NCI-H774 (cell line): ENCODE data around the gene GHRH.

Source experiments
- DNase-seq: peaks from one replicate; lab custom pipeline; 2025; lab: John Stamatoyannopoulos, UW

Gene GHRH

DNA sequence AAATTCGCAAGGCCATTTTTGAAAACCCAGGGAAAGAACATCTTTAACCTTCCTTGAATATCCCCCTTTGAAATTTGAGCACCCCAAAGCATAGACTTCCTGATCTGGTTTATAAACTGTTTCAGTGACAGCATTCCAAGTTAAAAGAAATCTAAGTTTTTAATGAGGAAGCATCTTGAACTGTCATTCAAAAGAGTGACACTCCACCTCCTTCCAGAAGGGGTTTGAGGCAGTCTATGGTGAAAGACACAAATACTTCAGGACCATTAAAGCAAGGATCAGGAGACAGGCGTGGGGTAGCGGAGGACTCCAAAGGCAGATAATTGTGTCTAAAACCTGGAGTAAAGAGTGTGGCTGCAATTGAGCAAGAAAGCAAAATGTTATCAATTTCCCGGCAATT is 691 bp downstream of the GHRH start:
- no peak for DNase-seq

GRCh38 chr20:37259865-37260264 is 1.7 kb downstream of the GHRH start:
- no peak for DNase-seq

GRCh38 chr20:37259031-37259430 is 2.6 kb downstream of the GHRH start:
- DNase-seq, result no peak

GRCh38 chr20:37257988-37258387 is 3.6 kb downstream of the GHRH start:
- DNase-seq, result no peak

DNA sequence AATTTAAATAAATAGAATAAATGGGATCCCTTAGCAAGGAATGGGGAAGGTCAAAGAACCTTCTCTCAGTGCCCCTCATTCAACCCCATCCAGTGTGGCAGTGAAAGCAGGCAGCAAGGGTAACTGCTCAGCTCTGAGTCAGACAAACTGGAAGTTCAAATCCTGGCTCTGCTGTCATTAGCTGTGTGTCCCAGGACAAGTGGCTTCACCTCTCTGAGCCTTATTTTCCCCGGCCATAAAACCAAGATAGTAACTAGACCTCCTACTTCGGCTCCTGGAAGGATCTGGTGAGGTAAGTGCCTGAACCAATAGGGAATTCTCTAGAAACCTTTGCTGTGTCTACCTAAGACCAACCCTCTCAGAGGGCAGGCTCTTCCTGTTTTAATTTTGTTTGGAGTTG is 4.1 kb downstream of the GHRH start:
- no peak for DNase-seq

DNA sequence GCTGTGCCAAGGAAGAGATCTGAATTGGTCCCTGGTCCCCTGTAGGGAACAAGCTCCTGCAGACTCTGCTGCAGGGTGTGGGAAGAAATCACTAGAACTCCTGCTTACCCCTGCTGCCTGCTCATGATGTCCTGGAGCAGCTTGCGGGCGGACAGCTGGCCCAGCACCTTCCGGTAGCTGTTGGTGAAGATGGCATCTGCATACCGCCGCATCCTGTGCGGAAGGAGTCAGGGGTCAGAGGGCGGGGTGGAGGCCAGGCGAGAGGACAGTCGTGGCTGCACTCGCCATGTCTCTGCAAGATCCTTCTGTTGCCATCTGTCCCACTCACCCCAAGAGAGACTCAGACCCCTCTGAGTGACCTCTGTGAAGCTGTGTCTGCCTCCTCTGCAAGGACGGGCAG is 5.3 kb downstream of the GHRH start:
- DNase-seq, result no peak

GRCh38 chr20:37254114-37254878 is 7.3 kb downstream of the GHRH start:
- no peak for DNase-seq

DNA sequence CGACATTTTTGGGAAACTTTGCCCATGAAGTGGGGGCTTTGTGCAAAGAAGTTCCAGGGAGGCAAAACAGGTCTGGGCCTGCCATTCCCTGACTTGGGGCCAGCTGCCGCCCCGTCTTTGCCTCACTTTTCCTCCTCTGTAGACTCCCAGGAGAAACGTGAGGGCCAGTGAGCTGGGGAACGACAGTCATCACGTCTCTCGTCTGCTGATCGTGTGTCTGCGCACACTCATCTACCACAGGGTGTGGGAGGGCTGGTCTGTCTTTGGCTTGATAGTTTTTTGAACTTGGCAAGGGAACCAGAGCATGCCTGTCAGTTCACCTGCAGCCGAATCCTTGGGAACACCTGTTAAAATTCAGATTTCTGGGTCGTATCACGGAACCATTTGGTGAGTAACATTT is 8.5 kb downstream of the GHRH start:
- DNase-seq, result no peak

DNA sequence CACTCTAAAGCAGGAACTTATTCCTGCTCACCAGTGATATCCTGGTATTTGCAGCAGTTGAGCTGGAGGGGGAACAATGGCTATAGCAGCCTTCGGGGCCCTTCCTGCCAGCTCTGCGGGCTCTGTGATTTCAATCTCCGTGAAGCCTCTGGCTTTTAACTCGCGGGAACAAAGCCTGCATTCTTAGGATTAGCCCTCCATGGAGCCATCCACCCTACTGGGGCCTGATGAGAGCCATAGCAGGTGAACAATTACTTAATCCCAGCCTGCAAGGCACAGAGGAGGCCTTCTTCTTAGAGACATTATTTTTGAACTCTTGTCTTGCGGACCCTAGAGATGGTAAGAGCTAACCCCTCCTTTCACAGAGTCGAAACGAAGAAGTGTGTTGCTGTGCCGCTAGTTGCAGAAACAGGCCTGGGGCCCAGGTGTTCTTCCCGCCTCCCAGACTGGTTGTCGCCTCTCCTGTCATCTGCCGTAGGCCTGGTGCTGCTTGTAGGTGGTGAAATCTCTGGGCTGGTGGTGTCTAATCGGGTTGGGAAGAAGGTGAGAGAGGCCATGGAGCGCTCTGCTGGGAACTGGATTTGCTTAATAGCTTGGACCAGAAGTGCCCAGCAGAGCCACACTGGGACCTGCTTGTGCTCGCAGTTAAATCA is 9.7 kb downstream of the GHRH start:
- no peak for DNase-seq

DNA sequence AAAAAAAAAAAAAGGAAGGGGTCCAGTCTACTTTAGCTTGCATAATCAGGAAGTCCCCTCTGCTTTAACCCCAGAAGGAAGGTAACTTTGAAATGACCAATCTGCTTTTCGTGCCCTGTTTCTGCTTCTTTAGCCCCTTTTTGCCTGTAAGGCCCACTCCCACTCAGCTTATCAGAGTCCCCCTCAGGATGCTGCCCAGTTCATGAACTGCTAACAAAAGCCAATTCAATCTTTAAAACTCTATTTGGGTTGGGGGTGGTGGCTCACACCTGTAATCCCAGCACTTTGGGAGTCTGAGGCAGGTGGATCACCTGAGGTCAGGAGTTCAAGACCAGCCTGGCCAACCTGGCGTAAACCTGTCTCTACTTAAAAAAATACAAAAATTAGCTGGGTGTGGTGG is 12.3 kb downstream of the GHRH start:
- no peak for DNase-seq

GRCh38 chr20:37247547-37247946 is 14.1 kb downstream of the GHRH start:
- DNase-seq, result no peak

DNA sequence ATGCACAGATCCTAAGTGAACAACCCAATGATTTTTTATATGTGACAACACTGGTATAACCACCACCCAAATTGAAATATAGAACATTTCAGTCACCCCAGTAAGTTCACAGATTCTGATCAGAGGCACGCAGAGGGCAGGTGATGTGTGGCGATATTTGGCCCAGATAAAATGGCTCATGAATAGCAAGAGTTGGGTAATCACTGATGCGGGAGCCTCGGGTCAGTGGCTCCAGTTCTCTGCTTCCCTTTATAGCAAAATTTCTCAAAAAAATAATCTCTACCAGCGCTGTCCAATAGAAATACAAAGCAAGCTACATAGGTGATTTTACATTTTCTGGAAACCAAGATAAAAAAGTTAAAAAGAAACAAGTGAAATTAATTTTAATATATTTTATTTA is 14.9 kb downstream of the GHRH start:
- no peak for DNase-seq

DNA sequence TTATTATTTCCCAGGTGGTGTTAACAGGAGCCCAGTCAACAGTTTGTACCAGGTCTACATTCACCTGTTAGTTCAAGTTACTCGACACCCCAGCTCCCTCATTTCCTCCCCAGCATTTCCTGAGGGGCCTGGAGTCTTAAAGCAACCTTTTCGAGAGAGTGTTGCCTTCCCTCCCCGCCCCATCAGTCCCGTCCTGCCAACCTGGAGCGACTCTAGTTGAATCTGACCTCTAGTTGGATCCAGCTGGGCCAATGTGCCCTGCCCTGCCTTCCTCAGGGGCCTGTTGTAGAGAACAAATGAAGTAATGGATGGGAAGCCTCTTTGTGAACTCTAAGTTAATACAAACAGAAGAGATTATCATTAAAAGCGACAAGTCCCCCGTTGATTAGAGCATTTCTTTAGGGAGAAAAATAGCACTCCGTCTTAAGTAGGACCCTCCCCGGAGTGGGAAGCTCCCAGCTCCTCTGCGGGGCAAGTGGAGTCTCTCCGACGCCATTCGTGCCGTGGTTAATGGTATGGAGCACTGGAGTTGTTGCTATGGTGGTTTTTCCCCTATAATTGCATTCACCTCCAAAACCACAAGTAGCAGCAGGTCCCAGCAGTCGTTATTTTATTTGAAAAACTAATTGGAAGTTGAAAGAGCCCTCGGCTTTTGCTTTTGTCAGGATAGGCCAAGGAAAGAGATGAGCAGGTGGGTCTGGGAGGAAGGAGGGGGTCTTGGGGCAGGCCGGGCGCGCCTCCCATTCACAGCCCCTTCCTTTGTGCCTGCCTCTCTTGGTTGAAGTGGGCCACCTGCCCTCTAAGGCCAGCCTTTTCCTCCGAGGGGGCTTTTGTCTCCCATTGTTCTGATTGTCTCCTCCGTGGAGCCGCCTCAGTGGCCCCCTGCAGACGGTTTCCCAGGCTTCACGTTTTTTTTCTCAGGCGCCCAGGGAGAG is 16.1 kb downstream of the GHRH start:
- DNase-seq, result no peak

DNA sequence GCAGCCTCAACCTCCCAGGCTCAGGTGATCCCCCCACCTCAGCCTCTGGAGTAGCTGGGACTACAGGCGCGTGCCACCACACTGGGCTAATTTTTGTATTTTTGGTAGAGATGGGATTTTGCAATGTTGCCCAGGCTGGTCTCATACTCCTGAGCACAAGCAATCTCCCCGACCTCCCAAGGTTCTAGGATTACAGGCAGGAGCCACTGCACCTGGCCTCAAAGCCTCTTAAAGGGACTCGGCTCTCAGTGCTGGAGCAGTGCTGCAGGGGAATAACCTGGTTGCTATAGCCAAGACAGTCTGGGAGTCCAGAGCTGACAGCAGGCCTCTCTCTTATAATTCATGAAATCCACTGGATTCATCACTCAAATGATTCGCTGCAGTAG is 17.0 kb downstream of the GHRH start:
- DNase-seq, result no peak

GRCh38 chr20:37243937-37244571 is 17.6 kb downstream of the GHRH start:
- DNase-seq, result no peak

DNA sequence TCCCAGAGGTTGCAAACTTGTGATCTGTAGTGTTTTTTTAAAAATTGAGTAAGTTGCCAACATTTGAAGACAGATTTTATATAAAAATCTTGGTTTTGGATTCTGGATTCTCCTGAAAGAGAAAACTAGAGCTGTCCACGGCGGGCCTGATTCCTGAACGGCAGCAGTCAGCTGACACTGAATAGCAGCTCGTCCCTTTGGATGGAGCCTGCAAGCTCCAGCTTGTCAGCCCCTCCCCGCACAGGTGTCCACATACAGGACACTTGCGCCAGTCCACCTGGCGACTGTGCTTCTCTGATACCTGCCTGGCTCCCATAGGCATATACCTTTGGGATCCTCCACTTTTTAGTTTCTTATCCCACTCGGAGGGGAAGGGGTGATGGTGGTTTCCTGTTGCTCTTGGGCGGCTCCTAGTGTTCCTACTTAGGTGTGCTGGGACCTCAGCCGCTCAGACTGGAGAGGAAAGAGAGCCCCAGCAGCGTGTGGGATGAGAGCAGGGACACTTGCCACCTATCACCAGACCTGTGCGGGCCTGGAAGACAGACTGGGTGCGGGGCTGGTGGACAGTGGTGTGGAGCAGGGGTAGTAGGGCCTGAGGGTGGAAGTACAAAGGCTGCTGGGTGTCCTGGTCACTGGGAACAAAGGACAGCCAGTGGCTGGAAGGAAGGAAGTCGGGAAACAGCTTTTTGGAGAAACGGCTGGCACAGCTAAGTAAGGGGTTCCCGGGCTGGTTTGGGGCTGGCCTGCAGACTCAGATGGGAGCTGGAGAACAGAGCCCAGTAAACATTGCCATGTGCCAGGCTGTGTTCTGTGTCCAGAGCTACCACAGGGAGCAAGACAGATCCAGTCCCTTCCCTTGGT is 18.3 kb downstream of the GHRH start:
- DNase-seq, result no peak

DNA sequence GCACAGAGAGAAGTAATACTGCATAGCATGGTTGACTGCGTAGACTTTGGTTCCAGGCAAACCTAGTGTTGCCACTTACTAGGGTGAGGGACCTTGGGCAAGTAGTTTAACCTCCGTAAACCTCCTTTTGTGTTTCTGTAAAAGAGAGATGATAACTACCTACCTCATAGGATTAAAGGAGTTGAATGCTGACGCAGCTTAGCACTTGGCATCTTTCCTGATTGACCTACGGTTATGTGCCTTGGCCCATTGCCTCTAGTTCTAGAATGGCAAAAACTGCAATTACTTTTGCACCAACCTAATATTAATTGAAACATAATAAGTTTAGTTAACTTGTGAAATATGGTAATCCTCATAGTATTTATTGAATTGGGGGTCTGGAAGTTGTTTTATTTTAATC is 19.1 kb downstream of the GHRH start:
- no peak for DNase-seq

GRCh38 chr20:37240337-37241067 is 21.1 kb downstream of the GHRH start:
- no peak for DNase-seq

GRCh38 chr20:37238935-37239451 is 22.6 kb downstream of the GHRH start:
- no peak for DNase-seq

DNA sequence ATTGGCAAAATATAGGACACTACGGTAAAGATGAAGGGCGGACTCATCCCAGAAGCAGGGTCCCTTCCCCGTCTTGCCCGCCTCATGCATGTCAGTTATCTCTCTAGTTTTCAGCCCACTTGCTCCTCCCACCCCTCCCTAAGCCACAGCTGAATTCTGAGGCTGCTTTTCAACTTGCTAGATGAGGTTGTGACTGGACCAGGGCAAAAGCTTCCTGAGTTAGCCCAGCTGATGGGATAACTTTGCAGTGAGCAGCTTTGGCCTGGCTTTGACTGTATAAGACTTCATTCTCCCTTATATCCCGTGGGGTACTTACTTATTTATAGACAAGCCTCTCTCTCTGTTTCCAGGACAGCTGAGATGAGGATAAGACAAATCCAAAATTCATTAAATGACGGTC is 23.2 kb downstream of the GHRH start:
- DNase-seq, result no peak
